Measurements from ENCODE around the gene ZNF534. TPM values are rescaled to one million over a fixed set of nuclear protein-coding genes. Genes with fewer than 3 reads are reported as not detected.

The ZNF534 gene
- total RNA-seq (0.22 TPM), polyA plus RNA-seq (ENCODE audit: insufficient read depth in 1 of 8, insufficient read length in 8 of 8, low replicate concordance in 1 of 8) (1 to 10 TPM in 3 of 8 donors, under 1 TPM in 5; 0.50 to 1.2 (median 0.73) TPM)
- long read RNA-seq, donor 1 = 0 reads
- long read RNA-seq, donor 2 = 0 reads
- long read RNA-seq, donor 3 = 0 reads
- long read RNA-seq, donor 4 = 0 reads
- long read RNA-seq, donor 5 = 0 reads
- long read RNA-seq, donor 6 = 0 reads
- long read RNA-seq, donor 7 = 0 reads
- long read RNA-seq, donor 8 = 0 reads
- long read RNA-seq, donor 9 = 0 reads
- long read RNA-seq, donor 10 = 0 reads
- long read RNA-seq, donor 11 = 0 reads

DNA sequence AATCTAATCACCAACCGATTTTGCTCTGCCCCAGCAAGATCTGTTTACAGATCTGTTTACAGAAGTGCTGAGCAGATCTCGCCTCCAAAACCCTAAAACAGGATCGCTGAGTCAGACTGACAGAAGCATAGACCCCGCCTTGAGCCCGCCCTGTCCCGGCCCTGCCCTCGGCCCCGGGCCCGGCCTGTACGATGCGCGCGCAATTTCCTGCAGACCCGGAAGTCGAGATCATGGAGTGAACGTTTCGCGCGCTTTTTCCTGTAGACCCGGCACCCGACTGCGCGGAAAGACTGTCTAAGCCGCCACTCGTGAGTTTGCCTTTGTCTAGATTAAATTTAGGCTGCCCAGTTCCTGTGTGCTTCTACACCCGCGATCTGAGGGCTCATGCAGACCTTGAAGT, at the start of gene ZNF534:
TSS of gene ZNF534 (plus strand) at position 212 of the 400 bp plus-strand sequence. CDS start 2,327 bp downstream, outside the sequence.
- Histone ChIP-seq H3K9me3 (replicated peaks; ENCODE audit: control insufficient read depth, low read depth, low read length) (peaks cover 42% of the 10 kb centered on the region), H3K4me1 (ENCODE audit: control insufficient read depth, insufficient read depth, low read length) (no peaks in the 10 kb centered on the region), H3K27me3 (ENCODE audit: control insufficient read depth, insufficient read depth, low read length) (no peaks in the 10 kb centered on the region), H3K27ac (ENCODE audit: low read length) (no peak within 1 kb of the TSS), H3K36me3 (ENCODE audit: control insufficient read depth, insufficient read depth, low read length) (no peaks in the 10 kb centered on the region), H3K4me3 (ENCODE audit: low read length) (no peak within 1 kb of the TSS)
- DNase-seq = no peak
- WGBS (ENCODE audit: insufficient coverage) = 74% methylated on average over 27 of the region's 27 CpGs

DNA sequence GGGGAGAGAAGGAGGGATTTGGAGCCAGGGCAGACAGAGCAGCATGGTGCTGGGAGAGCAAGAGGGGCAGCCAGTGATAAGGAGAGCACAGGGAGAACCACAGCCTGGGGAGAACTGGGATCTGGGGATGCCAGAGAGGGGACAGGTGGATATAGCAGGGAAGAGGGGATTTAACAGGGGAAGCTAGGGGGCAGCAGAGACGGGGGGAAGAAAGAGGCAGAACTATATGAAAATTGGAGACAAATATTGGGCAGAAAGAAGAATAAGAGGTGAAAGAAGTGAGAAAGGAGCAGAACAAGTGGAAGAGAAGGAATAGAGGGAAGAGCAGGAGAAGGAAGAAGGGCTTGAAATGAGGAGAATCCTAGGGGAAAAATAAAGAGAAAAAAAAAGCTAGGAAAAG, 37.8 kb upstream of the ZNF534 start:
- H3K36me3 ChIP-seq (ENCODE audit: control insufficient read depth, insufficient read depth, low read length) = peaks cover 35% of the 10 kb centered on the region
- H3K4me3 ChIP-seq (ENCODE audit: low read length) = no peak overlapping the region
- H3K27ac ChIP-seq (ENCODE audit: low read length) = no peak overlapping the region
- peaks cover 53% of the 10 kb centered on the region for H3K9me3 ChIP-seq (replicated peaks; ENCODE audit: control insufficient read depth, low read depth, low read length)
- H3K4me1 ChIP-seq (ENCODE audit: control insufficient read depth, insufficient read depth, low read length) = no peaks in the 10 kb centered on the region
- no peak for DNase-seq
- 50% methylated on average over 1 of the region's 1 CpG for WGBS (ENCODE audit: insufficient coverage)
- no peaks in the 10 kb centered on the region for H3K27me3 ChIP-seq (ENCODE audit: control insufficient read depth, insufficient read depth, low read length)

DNA sequence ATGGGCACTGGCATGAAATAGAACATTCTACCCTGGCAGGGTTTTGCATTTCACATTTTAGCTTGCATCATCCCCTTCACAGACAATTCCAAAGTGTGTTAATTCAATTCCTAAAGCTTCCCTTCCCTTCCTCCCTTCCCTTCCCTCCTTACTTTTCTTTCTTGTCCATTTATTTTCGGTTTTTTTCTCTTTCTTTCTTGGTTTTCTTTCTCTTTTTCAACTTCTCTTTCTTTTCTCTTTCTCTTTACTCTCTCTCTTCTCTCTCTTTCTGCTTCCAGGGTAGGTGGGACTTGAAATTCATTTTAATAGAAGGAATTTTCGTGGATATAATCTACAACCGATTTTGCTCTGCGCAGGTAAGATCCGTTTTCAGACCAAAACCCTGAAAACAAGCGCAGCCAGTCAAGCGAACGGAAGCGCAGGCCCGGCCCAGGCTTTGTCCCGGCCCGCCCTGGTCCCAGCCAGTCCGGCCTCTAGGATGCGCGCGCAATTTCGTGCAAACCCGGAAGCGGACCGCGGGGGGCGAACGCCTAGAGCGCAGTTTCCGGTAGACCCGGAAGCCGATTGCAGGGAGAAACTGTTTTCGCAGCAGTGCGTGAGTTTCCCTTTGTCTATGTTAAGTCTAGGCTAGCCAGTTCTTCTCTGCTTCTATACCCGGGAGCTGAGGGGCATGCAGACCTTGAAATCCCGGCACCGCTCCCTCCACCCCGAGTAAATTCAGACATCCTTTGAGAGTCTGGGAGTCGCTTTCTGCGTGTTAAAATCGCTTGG, 31.5 kb upstream of the ZNF534 start, which contains the start of gene ZNF528:
TSS of gene ZNF528 (plus strand) at position 540 of the 771 bp plus-strand sequence. CDS start 4,165 bp downstream, outside the sequence.
- Histone ChIP-seq H3K4me3 (ENCODE audit: low read length) (peak within 1 kb of the TSS; percentile 88), H3K36me3 (ENCODE audit: control insufficient read depth, insufficient read depth, low read length) (peaks cover 31% of the 10 kb centered on the region)

DNA sequence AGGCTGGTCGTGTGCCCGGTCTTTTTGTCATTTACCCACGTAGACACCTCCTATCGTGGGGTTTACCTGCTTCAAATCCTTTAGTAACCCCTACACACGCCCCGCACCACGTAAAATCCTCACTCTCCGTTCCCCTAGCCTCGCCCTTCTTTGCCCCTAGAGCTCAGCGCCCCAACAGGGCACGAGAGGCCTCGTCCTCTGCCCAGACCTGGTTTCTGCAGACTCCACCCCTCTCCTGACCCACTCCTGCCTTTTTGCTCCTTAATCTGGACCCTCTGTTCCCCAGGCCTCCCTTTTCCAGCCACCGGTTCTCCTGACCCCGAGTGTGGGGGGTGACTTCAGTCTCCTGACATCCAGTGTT, 30.9 kb upstream of the ZNF534 start:
- peaks cover 13% of the 10 kb centered on the region for H3K4me1 ChIP-seq (ENCODE audit: control insufficient read depth, insufficient read depth, low read length)
- no peak for DNase-seq
- H3K36me3 ChIP-seq (ENCODE audit: control insufficient read depth, insufficient read depth, low read length) = peaks cover 34% of the 10 kb centered on the region
- no peaks in the 10 kb centered on the region for H3K27me3 ChIP-seq (ENCODE audit: control insufficient read depth, insufficient read depth, low read length)
- H3K9me3 ChIP-seq (replicated peaks; ENCODE audit: control insufficient read depth, low read depth, low read length) = peaks cover 24% of the 10 kb centered on the region
- peak overlapping the region; percentile 88 for H3K4me3 ChIP-seq (ENCODE audit: low read length)
- H3K27ac ChIP-seq (ENCODE audit: low read length) = peak overlapping the region; percentile 84
- 2% methylated on average over 13 of the region's 14 CpGs for WGBS (ENCODE audit: insufficient coverage)

More for the DNA sequence above, 31.5 kb upstream of the ZNF534 start, which contains the start of gene ZNF528:
- peak within 1 kb of the TSS; percentile 84 for H3K27ac ChIP-seq (ENCODE audit: low read length)
- peak; percentile 98 for DNase-seq
- WGBS (ENCODE audit: insufficient coverage) = 0% methylated on average over 33 of the region's 36 CpGs
- H3K9me3 ChIP-seq (replicated peaks; ENCODE audit: control insufficient read depth, low read depth, low read length) = peaks cover 27% of the 10 kb centered on the region
- peaks cover 13% of the 10 kb centered on the region for H3K4me1 ChIP-seq (ENCODE audit: control insufficient read depth, insufficient read depth, low read length)
- no peaks in the 10 kb centered on the region for H3K27me3 ChIP-seq (ENCODE audit: control insufficient read depth, insufficient read depth, low read length)

DNA sequence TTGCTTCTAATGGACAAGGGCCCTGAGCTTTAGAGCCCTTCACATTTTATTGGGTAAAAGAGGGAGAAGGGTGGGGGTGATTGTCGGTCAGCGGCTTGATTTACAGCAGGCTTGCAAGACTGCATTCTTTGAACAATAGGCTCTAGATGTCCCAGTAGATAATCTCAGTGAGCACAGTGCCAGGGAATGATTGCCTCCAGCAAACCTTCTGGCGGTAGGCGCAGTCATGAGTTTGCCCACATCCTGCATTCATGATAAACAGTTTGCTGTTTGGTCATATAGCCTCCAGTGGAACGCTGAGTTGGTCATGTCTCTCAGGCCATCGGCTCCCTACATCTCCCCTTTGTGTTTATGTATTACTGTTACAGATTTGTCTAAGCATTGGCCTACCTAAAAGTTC, 18.7 kb upstream of the ZNF534 start:
- no peak for DNase-seq
- H3K36me3 ChIP-seq (ENCODE audit: control insufficient read depth, insufficient read depth, low read length) = peaks cover 63% of the 10 kb centered on the region
- peaks cover 34% of the 10 kb centered on the region for H3K9me3 ChIP-seq (replicated peaks; ENCODE audit: control insufficient read depth, low read depth, low read length)
- H3K4me3 ChIP-seq (ENCODE audit: low read length) = no peak overlapping the region
- no peaks in the 10 kb centered on the region for H3K27me3 ChIP-seq (ENCODE audit: control insufficient read depth, insufficient read depth, low read length)
- WGBS (ENCODE audit: insufficient coverage) = 100% methylated on average over 4 of the region's 6 CpGs
- H3K27ac ChIP-seq (ENCODE audit: low read length) = no peak overlapping the region
- H3K4me1 ChIP-seq (ENCODE audit: control insufficient read depth, insufficient read depth, low read length) = no peaks in the 10 kb centered on the region

DNA sequence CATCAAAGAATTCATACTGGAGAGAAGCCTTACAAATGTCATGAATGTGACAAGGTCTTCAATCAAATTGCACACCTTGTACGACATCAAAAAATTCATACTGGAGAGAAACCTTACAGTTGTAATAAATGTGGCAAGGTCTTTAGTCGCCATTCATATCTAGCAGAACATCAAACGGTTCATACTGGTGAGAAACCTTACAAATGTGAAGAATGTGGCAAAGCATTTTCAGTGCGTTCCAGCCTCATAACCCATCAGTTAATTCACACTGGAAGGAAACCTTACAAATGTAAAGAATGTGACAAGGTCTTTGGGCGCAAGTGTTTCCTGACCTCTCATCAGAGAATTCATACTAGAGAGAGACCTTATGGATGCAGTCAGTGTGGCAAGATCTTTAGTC, 13.2 kb upstream of the ZNF534 start:
- H3K27me3 ChIP-seq (ENCODE audit: control insufficient read depth, insufficient read depth, low read length) = no peaks in the 10 kb centered on the region
- H3K4me1 ChIP-seq (ENCODE audit: control insufficient read depth, insufficient read depth, low read length) = no peaks in the 10 kb centered on the region
- peaks cover 70% of the 10 kb centered on the region for H3K9me3 ChIP-seq (replicated peaks; ENCODE audit: control insufficient read depth, low read depth, low read length)
- H3K4me3 ChIP-seq (ENCODE audit: low read length) = no peak overlapping the region
- H3K36me3 ChIP-seq (ENCODE audit: control insufficient read depth, insufficient read depth, low read length) = peaks cover 16% of the 10 kb centered on the region
- H3K27ac ChIP-seq (ENCODE audit: low read length) = no peak overlapping the region
- no CpG with 5 or more reads among the region's 5 CpGs for WGBS (ENCODE audit: insufficient coverage)
- no peak for DNase-seq

DNA sequence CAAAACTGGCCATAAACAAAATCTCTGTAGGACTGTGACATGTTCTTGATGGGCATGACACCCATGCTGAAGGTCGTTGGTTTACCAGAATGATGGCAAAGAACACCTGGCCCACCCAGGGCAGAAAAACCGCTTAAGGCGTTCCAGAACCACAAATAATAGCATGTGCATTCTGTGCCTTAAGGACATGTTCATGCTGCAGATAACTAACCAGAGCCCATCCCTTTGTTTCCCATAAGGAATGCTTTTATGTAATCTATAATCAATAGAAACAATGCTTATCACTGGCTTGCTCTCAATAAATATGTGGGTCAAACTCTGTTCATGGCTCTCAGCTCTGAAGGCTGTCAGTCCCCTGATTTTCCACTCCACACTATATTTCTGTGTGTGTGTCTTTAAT, 13.2 kb downstream of the ZNF534 start:
- Histone ChIP-seq H3K36me3 (ENCODE audit: control insufficient read depth, insufficient read depth, low read length) (no peaks in the 10 kb centered on the region), H3K4me1 (ENCODE audit: control insufficient read depth, insufficient read depth, low read length) (no peaks in the 10 kb centered on the region), H3K27me3 (ENCODE audit: control insufficient read depth, insufficient read depth, low read length) (no peaks in the 10 kb centered on the region), H3K4me3 (ENCODE audit: low read length) (no peak overlapping the region), H3K9me3 (replicated peaks; ENCODE audit: control insufficient read depth, low read depth, low read length) (peaks cover 20% of the 10 kb centered on the region), H3K27ac (ENCODE audit: low read length) (no peak overlapping the region)
- no peak for DNase-seq
- WGBS (ENCODE audit: insufficient coverage) = no CpG with 5 or more reads among the region's 3 CpGs

DNA sequence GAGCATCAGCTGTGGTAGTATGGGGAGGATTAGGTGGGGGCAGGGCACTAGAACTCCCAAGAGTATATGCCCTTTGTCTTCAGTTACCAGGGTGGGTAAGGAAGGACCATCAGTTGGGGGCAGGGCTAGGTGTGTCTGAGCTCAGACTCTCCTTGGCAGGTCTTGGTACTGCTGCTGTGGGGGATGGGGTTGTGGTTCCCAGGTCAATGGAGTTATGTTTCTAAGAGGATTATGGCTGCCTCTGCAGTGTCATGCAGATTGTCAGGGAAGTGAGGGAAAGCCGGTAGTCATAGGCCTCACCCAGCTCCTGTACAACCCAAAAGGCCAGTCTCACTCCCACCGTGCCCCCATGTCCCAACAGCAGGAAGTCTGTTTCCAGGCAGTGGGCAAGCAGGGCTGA, 15.6 kb downstream of the ZNF534 start:
- Histone ChIP-seq H3K27ac (ENCODE audit: low read length) (no peak overlapping the region), H3K36me3 (ENCODE audit: control insufficient read depth, insufficient read depth, low read length) (no peaks in the 10 kb centered on the region), H3K4me3 (ENCODE audit: low read length) (no peak overlapping the region), H3K4me1 (ENCODE audit: control insufficient read depth, insufficient read depth, low read length) (no peaks in the 10 kb centered on the region), H3K9me3 (replicated peaks; ENCODE audit: control insufficient read depth, low read depth, low read length) (peaks cover 13% of the 10 kb centered on the region), H3K27me3 (ENCODE audit: control insufficient read depth, insufficient read depth, low read length) (no peaks in the 10 kb centered on the region)
- DNase-seq = no peak
- WGBS (ENCODE audit: insufficient coverage) = 67% methylated on average over 1 of the region's 2 CpGs

DNA sequence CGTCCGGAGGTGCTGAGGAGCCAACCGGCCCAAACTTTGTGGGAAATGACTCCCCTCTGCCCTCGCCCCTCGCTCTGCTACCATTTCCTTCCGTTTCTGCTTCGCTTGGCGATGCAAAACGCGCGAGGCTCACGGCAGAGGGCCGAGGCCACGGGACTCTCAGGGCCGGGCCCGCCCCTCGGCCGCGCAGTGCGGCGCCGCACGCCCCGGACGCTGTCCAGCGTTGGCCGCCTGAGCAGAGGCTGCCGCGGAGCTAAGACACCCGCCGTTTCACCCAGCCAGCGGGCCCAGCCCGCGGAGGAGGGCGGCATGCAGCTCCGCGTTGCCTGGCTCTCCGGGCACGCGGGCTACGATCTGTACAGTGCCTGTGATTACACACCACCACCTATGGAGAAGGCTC, 22.3 kb downstream of the ZNF534 start:
- Histone ChIP-seq H3K4me1 (ENCODE audit: control insufficient read depth, insufficient read depth, low read length) (peaks cover 5% of the 10 kb centered on the region), H3K9me3 (replicated peaks; ENCODE audit: control insufficient read depth, low read depth, low read length) (peaks cover 35% of the 10 kb centered on the region), H3K4me3 (ENCODE audit: low read length) (no peak overlapping the region), H3K27ac (ENCODE audit: low read length) (no peak overlapping the region), H3K36me3 (ENCODE audit: control insufficient read depth, insufficient read depth, low read length) (peaks cover 6% of the 10 kb centered on the region), H3K27me3 (ENCODE audit: control insufficient read depth, insufficient read depth, low read length) (peaks cover 6% of the 10 kb centered on the region)
- WGBS (ENCODE audit: insufficient coverage) = 29% methylated on average over 34 of the region's 41 CpGs
- no peak for DNase-seq

DNA sequence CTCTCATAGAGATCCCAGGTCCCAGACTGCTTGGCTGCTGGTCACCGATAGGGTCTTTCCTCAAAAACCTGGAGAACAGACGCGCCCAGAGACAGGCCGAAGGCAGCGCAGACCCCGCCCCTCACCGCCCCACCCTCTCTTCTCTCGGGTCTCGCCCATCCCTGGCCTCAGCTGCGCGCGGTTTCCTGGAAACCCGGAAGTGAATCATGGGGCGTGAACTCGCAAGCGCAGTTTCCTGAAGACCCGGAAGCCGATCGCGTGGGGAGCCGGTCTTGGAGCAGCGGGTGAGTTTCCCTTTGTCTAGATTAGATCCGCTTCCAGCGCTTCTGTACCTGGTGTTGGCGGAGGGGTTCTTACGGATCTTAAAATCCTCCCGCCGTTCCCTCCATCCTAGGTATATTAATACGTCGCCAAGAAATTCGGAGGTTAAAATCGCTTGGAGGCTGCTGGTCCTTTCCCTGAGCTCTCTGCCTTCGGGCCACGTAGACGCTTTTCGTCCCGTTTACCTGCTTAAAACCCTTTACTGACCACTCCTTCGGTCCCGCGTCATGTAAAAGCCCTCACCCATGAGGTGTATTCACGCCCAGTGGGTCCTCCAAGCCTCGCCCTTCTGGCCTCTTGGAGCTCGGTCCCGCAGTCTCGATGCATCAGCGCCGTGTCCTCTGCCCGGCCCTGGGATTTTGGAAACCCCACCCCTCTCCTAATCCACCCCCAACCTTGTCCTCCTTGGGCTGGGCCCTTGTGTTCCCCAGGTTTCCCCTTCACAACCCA, 24.6 kb downstream of the ZNF534 start, which contains the start of gene ZNF578:
TSS of gene ZNF578 (plus strand) at position 230 of the 771 bp plus-strand sequence. CDS start 48,293 bp downstream, outside the sequence.
- Histone ChIP-seq H3K4me1 (ENCODE audit: control insufficient read depth, insufficient read depth, low read length) (peaks cover 5% of the 10 kb centered on the region), H3K4me3 (ENCODE audit: low read length) (peak within 1 kb of the TSS; percentile 80), H3K27ac (ENCODE audit: low read length) (peak within 1 kb of the TSS; percentile 35), H3K9me3 (replicated peaks; ENCODE audit: control insufficient read depth, low read depth, low read length) (peaks cover 45% of the 10 kb centered on the region), H3K36me3 (ENCODE audit: control insufficient read depth, insufficient read depth, low read length) (peaks cover 22% of the 10 kb centered on the region), H3K27me3 (ENCODE audit: control insufficient read depth, insufficient read depth, low read length) (peaks cover 6% of the 10 kb centered on the region)
- DNase-seq = peak; percentile 97
- WGBS (ENCODE audit: insufficient coverage) = 4% methylated on average over 31 of the region's 48 CpGs

Measured in muscle of leg (tissue), 16 donors.